OCI-LY7 (cell line): ENCODE data around the gene BPIFB6. TPM values are rescaled to one million over a fixed set of nuclear protein-coding genes. Genes with fewer than 3 reads are reported as not detected.

Experiments
- BruUV-seq: library from RNA; stranded (reverse); fragments of 400-500 nt; replicated peaks from 2 replicates; lab custom pipeline; 2021; lab: Mats Ljungman, UMichigan
- CTCF ChIA-PET: fragments of 300-600 bp; sonication (Branson Sonifier 250); formaldehyde crosslinking; loops from one replicate; lab custom pipeline; 2022; ENCODE audit warnings: antibody characterized with exemption; ENCODE audit not compliant: unreplicated experiment; lab: Charles Lee
- POLR2A ChIA-PET: fragments of 300-600 bp; sonication (Branson Sonifier 250); formaldehyde crosslinking; loops from one replicate; lab custom pipeline; 2022; ENCODE audit warnings: antibody characterized with exemption; lab: Charles Lee
- DNase-seq: peaks from one replicate; pipeline ENCODE4 v3.0.0-alpha.2; 2015; ENCODE audit warnings: low spot score
- H2AFZ ChIP-seq: fragments of 200-600 bp; sonication (generic), shearing (Covaris generic); 2 replicates; pipeline ENCODE4 v1.6.1; 2014; ENCODE audit warnings: mild to moderate bottlenecking, antibody characterized with exemption, low read length, moderate library complexity
- H3K27ac ChIP-seq: fragments of 200-600 bp; sonication (generic); 2 replicates; pipeline ENCODE4 v1.5.1; 2014; ENCODE audit warnings: mixed run types, low read depth, mild to moderate bottlenecking, moderate library complexity, low read length, inconsistent platforms; ENCODE audit not compliant: poor library complexity, severe bottlenecking
- H3K36me3 ChIP-seq: fragments of 200-600 bp; sonication (generic); 2 replicates; pipeline ENCODE4 v1.6.1; 2014; ENCODE audit warnings: mild to moderate bottlenecking, antibody characterized with exemption, low read length, moderate library complexity, mixed read lengths; ENCODE audit not compliant: insufficient read depth
- H3K4me1 ChIP-seq: fragments of 200-600 bp; sonication (generic); 2 replicates; pipeline ENCODE4 v1.5.1; 2014; ENCODE audit warnings: mild to moderate bottlenecking, low read length; ENCODE audit not compliant: insufficient read depth, poor library complexity, severe bottlenecking
- H3K4me2 ChIP-seq: fragments of 200-600 bp; sonication (generic); 2 replicates; pipeline ENCODE4 v1.6.1; 2014; ENCODE audit warnings: mild to moderate bottlenecking, low read length
- H3K4me3 ChIP-seq: fragments of 200-600 bp; sonication (generic); 2 replicates; pipeline ENCODE4 v1.5.1; 2014; ENCODE audit warnings: mild to moderate bottlenecking, low read depth, low read length; ENCODE audit not compliant: poor library complexity, severe bottlenecking
- H3K79me2 ChIP-seq: fragments of 200-600 bp; sonication (generic); 2 replicates; pipeline ENCODE4 v1.6.1; 2016; ENCODE audit warnings: low read depth, mild to moderate bottlenecking, low read length, moderate library complexity, mixed read lengths; ENCODE audit not compliant: insufficient read depth
- H3K9me2 ChIP-seq: fragments of 200-600 bp; sonication (generic); 2 replicates; pipeline ENCODE4 v1.6.1; 2016; ENCODE audit warnings: mild to moderate bottlenecking, low read length, mixed read lengths; ENCODE audit not compliant: insufficient read depth
- H3K9me3 ChIP-seq: fragments of 200-600 bp; sonication (generic); 2 replicates; pipeline ENCODE4 v1.6.1; 2014; ENCODE audit warnings: mild to moderate bottlenecking, mixed run types, low read length, mixed read lengths
- H4K20me1 ChIP-seq: fragments of 200-600 bp; sonication (generic); 2 replicates; pipeline ENCODE4 v1.6.1; 2014; ENCODE audit warnings: mild to moderate bottlenecking, antibody characterized with exemption, low read length, moderate library complexity, mixed read lengths; ENCODE audit not compliant: insufficient read depth
- CTCF ChIP-seq: fragments of 200-600 bp; sonication (generic); conservative IDR thresholded peaks from 2 replicates; pipeline ENCODE4 v1.5.1; 2014; ENCODE audit warnings: mild to moderate bottlenecking, antibody characterized with exemption, low read length, moderate library complexity, mixed read lengths
- EZH2phosphoT487 ChIP-seq: fragments of 200-600 bp; sonication (generic); IDR thresholded peaks from 2 replicates; pipeline ENCODE4 v1.6.1; 2018; ENCODE audit warnings: low read depth, borderline replicate concordance, mild to moderate bottlenecking, mixed run types, antibody characterized with exemption, low read length, moderate library complexity, mixed read lengths
- intact Hi-C: fragments of 100-400 bp; cut with micrococcal nuclease; formaldehyde crosslinking; loops from one replicate; pipeline ENCODE4 v1.10.0; 2022; ENCODE audit not compliant: unreplicated experiment
- total RNA-seq, 2 experiments: library from RNA; depleted of rRNA in 1 of 2; stranded (reverse); fragments of >200 nt in 1 of 2; shearing (Covaris generic) in 1 of 2; gene quantifications; 2 replicates each; pipeline ENCODE4 v1.2.3, GENCODE V29; 2014 to 2022

Gene BPIFB6
- total RNA-seq, 2 experiments from 2014 or later: not detected

- POLR2A ChIA-PET: no interaction called here
- intact Hi-C loops: no loop called here
- no peaks in the 10 kb centered on the region for H3K9me2 ChIP-seq
- no peak overlapping the region for H2AFZ ChIP-seq
- DNase-seq: no peak
- H4K20me1 ChIP-seq: no peaks in the 10 kb centered on the region
- no peak for TF ChIP-seq EZH2phosphoT487
- no peak for TF ChIP-seq CTCF
- CTCF ChIA-PET: no interaction called here
- no peaks in the 10 kb centered on the region for H3K79me2 ChIP-seq
- H3K4me1 ChIP-seq: no peaks in the 10 kb centered on the region
- no TSS peak for BruUV-seq
- no peak overlapping the region for H3K4me3 ChIP-seq
- no peak overlapping the region for H3K4me2 ChIP-seq
- no peaks in the 10 kb centered on the region for H3K36me3 ChIP-seq
- H3K9me3 ChIP-seq: no peaks in the 10 kb centered on the region
- H3K27ac ChIP-seq: no peak overlapping the region
Measured at GRCh38 chr20:33027769-33028751, 3.4 kb upstream of the BPIFB6 start.

- Histone ChIP-seq H3K36me3 (no peaks in the 10 kb centered on the region), H3K4me2 (no peak overlapping the region), H3K4me3 (no peak overlapping the region), H3K9me2 (no peaks in the 10 kb centered on the region), H4K20me1 (no peaks in the 10 kb centered on the region), H3K9me3 (no peaks in the 10 kb centered on the region), H2AFZ (no peak overlapping the region), H3K79me2 (no peaks in the 10 kb centered on the region), H3K27ac (no peak overlapping the region), H3K4me1 (no peaks in the 10 kb centered on the region)
- BruUV-seq: no TSS peak
- intact Hi-C loops: no loop called here
- DNase-seq: no peak
- ChIA-PET CTCF (no interaction called here), POLR2A (no interaction called here)
- TF ChIP-seq CTCF: no peak
- TF ChIP-seq EZH2phosphoT487: no peak
Measured at GRCh38 chr20:33028875-33029274, 2.6 kb upstream of the BPIFB6 start.

GRCh38 chr20:33030076-33030475 lies 1.4 kb upstream of the BPIFB6 start:
- Histone ChIP-seq H3K27ac (no peak overlapping the region), H3K4me1 (no peaks in the 10 kb centered on the region), H3K36me3 (no peaks in the 10 kb centered on the region), H4K20me1 (no peaks in the 10 kb centered on the region), H3K4me2 (no peak overlapping the region), H3K79me2 (no peaks in the 10 kb centered on the region), H3K4me3 (no peak overlapping the region), H3K9me3 (no peaks in the 10 kb centered on the region), H3K9me2 (no peaks in the 10 kb centered on the region), H2AFZ (no peak overlapping the region)
- POLR2A ChIA-PET: no interaction called here
- TF ChIP-seq CTCF: no peak
- TF ChIP-seq EZH2phosphoT487: no peak
- no peak for DNase-seq
- BruUV-seq: no TSS peak
- intact Hi-C loops: no loop called here
- CTCF ChIA-PET: no interaction called here
